HFFc6 (cell line): ENCODE data around the gene PLB1. TPM values are rescaled to one million over a fixed set of nuclear protein-coding genes. Genes with fewer than 3 reads are reported as not detected.

Experiments
- DNase-seq: peaks from one replicate; pipeline ENCODE4 v3.0.0-alpha.2; 2018
- H3K27ac Mint-ChIP-seq: 2 replicates; pipeline ENCODE4 v1.8.0; 2020; ENCODE audit warnings: mild to moderate bottlenecking, mixed read lengths
- H3K27me3 Mint-ChIP-seq: 2 replicates; pipeline ENCODE4 v1.8.0; 2021; ENCODE audit warnings: mild to moderate bottlenecking, moderate library complexity, mixed read lengths; ENCODE audit not compliant: insufficient read depth
- H3K36me3 Mint-ChIP-seq: 2 replicates; pipeline ENCODE4 v1.8.0; 2021; ENCODE audit warnings: low read depth, mixed read lengths
- H3K4me1 Mint-ChIP-seq: 2 replicates; pipeline ENCODE4 v1.8.0; 2020; ENCODE audit warnings: low read depth, mixed read lengths
- H3K4me3 Mint-ChIP-seq: 2 replicates; pipeline ENCODE4 v1.8.0; 2020; ENCODE audit warnings: mild to moderate bottlenecking, moderate library complexity, mixed read lengths
- H3K9me3 Mint-ChIP-seq: 2 replicates; pipeline ENCODE4 v1.8.0; 2020; ENCODE audit warnings: mild to moderate bottlenecking, mixed read lengths
- total RNA-seq, 6 experiments: library from RNA; stranded (reverse); fragmentation: NEBNext Ultra II Directional; extraction: Animal tissue kit (Norgen Biotek cat#: 25700); gene quantifications; 2 replicates in 1 of 6; 3 replicates in 5 of 6; pipeline ENCODE4 v1.2.3, GENCODE V29; 2021
- TF ChIP-seq, protein P1 (sequence below): fragments of 200-600 bp; sonication (generic); IDR thresholded peaks from 2 replicates; pipeline ENCODE4 v1.5.0; 2021; ENCODE audit warnings: antibody characterized with exemption, mild to moderate bottlenecking

Gene PLB1
- total RNA-seq, 6 experiments from 2014 or later = 0.36 to 0.95 (median 0.62) TPM

DNA sequence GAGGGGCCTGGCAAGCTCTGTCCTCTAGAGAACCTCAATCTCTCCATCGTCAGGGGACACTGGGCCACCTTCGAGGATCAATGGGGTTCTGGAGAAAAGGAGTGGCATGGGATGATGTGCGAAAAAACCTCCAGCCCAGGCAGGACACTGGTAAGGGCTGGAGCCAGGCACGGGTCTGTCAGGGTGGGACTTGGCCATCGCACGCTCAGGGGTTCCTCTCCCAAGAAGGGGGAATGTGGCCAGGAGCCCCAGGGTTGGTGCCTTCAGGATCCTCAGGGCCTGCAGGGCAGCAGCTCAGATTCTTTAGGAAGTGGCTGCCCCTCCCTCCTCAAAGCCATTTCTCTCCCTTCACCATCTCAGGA, 46.8 kb upstream of the PLB1 start:
- no peaks in the 10 kb centered on the region; the same call in 1 of the 2 replicates for H3K27me3 Mint-ChIP-seq
- no peaks in the 10 kb centered on the region for H3K36me3 Mint-ChIP-seq
- peak overlapping the region; percentile 59; the same call in 1 of the 2 replicates for H3K4me3 Mint-ChIP-seq
- no peak for DNase-seq
- no peaks in the 10 kb centered on the region for H3K9me3 Mint-ChIP-seq
- peak overlapping the region; percentile 98 for H3K27ac Mint-ChIP-seq
- peaks cover 86% of the 10 kb centered on the region for H3K4me1 Mint-ChIP-seq
- TF ChIP-seq, protein P1, sequence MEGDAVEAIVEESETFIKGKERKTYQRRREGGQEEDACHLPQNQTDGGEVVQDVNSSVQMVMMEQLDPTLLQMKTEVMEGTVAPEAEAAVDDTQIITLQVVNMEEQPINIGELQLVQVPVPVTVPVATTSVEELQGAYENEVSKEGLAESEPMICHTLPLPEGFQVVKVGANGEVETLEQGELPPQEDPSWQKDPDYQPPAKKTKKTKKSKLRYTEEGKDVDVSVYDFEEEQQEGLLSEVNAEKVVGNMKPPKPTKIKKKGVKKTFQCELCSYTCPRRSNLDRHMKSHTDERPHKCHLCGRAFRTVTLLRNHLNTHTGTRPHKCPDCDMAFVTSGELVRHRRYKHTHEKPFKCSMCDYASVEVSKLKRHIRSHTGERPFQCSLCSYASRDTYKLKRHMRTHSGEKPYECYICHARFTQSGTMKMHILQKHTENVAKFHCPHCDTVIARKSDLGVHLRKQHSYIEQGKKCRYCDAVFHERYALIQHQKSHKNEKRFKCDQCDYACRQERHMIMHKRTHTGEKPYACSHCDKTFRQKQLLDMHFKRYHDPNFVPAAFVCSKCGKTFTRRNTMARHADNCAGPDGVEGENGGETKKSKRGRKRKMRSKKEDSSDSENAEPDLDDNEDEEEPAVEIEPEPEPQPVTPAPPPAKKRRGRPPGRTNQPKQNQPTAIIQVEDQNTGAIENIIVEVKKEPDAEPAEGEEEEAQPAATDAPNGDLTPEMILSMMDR = no peak

DNA sequence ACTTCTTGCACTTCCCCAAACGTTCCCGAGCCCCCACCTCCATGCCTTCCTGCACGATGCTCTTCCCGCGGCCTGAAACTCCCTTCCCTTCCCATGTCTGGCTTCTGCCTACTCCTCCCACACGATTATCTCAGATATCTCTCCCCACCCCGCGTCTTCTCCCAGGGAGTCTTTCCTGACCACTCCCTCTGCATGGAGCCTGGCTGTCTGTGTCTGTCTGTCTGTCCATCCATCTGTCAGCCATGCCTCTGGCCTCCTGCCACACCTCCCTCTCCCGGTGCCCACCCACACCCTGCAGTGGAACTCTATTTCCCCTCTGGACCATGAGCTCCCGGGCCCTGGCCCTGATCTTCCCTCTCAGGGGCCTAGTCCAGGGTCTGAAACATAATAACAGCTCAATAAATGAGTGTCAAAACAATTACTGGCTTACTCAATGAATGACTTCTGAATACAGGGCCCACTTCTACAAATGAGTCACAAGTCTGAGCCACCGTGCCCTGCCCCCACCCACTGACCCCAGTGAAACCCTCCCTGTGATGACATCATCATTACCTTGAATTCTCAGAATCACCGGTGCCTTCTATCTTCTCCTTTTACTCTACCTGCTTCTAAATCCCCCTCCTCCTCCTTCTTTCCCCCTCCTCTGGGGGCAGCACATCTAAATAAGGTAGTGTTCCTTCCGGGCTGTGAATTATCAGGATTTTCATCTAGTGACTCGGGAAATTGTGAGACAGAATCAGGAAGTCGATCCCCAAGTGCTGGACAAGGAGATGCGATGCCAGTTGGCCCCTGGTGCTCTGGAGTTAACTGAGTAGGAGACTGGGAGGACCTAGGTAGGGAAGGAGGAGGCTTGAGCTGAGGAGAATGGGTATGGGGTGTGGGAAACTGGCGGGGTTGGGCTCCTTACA, 46.1 kb upstream of the PLB1 start:
- Mint-ChIP-seq H3K27ac (peak overlapping the region; percentile 98), H3K27me3 (no peaks in the 10 kb centered on the region; the same call in 1 of the 2 replicates), H3K4me1 (peaks cover 87% of the 10 kb centered on the region), H3K4me3 (peak overlapping the region; percentile 59), H3K9me3 (no peaks in the 10 kb centered on the region), H3K36me3 (no peaks in the 10 kb centered on the region)
- peak; percentile 27 for DNase-seq
- TF ChIP-seq, protein P1 = peak; percentile 13; the same call in 1 of the 2 replicates

DNA sequence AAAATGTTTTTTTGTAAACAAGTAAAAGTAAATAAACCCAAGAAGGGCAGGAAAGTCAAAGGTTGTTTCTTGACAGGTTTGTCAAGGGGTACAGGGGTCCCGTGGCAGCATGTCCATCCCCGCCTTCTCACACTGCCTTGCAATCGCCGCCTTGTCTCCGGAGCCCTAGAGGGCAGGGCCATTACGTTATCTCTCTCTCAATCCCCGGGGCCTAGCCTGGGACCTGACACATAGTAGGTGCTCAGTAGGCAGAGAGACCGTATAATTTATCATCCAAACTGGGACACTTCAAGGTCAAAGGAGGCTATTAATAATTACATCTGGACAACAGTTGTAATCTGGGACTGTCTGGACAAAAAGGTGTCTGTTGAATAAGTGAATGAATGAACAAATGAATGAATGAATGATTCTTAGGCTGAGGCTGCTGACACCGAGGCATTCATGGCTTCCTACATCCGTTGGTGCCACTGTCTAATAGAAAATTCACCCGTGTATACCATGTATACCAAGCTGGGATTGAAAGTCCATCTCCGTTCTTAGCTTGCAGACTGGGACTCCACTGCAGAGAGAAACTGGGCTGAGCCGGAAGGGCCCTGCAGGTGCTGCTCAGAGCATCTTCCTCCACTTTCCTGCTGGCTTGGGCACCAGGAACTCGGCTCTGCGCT, 44.8 kb upstream of the PLB1 start:
- Mint-ChIP-seq H3K27me3 (no peaks in the 10 kb centered on the region; the same call in 1 of the 2 replicates), H3K27ac (peak overlapping the region; percentile 98; the same call in 1 of the 2 replicates), H3K4me3 (no peak overlapping the region; the same call in 1 of the 2 replicates), H3K4me1 (peaks cover 83% of the 10 kb centered on the region), H3K36me3 (no peaks in the 10 kb centered on the region), H3K9me3 (no peaks in the 10 kb centered on the region)
- DNase-seq = no peak
- TF ChIP-seq, protein P1 = no peak

DNA sequence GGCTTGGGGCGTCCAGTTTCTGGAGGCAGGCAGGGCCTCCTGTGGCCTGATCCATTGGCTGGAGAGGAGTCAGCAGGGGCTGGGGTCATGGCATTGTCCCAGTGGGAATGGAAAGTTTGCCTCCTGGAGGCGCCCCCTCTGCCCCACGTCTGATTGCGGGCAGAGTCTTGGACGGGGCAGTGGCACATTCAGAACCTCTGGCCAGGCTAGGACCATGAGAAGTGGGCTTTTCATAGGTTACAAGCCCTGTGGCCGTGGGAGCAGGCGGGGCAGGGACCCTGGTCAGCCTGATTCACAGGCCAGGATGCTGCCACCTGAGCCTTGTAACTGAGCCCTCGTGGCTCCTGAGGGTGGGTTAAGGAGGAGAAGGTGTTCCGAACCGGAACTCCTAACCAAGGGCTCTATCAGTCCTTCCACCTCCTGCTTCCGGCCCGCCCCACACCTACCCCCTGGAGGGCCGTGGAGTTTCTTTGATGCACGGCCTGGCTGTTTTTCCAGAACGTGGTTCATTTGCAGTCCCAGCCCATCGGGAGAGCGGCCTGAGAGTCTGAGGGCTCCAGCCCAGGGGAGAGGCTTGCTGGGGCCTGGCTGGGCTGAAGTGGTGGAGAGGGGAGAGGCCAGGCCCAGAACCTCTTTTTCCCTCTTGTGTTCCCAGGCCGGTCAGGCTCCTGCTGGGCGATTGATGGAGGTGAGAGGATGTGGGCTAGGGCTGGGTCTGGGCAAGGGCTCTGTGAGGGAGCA, 43.9 kb upstream of the PLB1 start:
- Mint-ChIP-seq H3K27ac (0 out of 2 replicates have a peak overlapping the region, but pooled peaks have one; percentile 24), H3K4me3 (no peak overlapping the region), H3K9me3 (no peaks in the 10 kb centered on the region), H3K4me1 (peaks cover 74% of the 10 kb centered on the region), H3K27me3 (no peaks in the 10 kb centered on the region; the same call in 1 of the 2 replicates), H3K36me3 (no peaks in the 10 kb centered on the region)
- TF ChIP-seq, protein P1 = no peak
- no peak for DNase-seq

DNA sequence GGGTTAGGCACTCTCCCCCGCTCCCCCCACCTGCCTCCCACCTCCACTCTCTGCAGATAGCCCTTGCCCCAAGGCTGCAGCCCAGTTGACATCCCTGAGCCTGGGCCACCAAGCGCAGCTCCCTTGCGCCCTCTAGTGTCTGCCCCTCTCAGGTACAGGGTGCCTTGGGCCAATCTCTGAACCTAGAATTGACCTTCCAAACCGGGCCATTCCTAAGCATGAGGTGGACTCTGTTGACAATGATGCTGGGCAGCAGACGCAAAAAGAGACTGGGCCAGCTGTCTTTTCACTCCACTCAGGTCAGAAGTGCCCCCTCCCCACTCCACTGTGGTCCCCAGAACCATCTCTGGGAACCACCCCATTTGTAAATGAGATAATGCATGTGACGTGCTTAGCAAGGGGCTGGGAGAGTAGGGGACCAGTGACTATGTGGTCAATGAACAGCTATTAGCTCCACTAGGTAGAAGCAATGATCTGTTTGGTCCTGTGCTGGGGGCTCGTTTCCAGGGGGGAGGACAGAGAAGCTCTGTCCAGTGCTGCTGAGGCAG, 43.3 kb upstream of the PLB1 start:
- DNase-seq = peak; percentile 21
- TF ChIP-seq, protein P1 = peak; percentile 95
- Mint-ChIP-seq H3K4me1 (peaks cover 67% of the 10 kb centered on the region), H3K27me3 (no peaks in the 10 kb centered on the region; the same call in 1 of the 2 replicates), H3K27ac (peak overlapping the region; percentile 40), H3K36me3 (no peaks in the 10 kb centered on the region), H3K4me3 (no peak overlapping the region), H3K9me3 (no peaks in the 10 kb centered on the region)
